Renal cortex interstitium (tissue), 11 donors: Measurements from ENCODE around the gene XXYLT1. TPM values are rescaled to one million over a fixed set of nuclear protein-coding genes. Genes with fewer than 3 reads are reported as not detected.
"Not testable (repeated sequence)": the region's sequence is repeated elsewhere in the genome, so short reads cannot be mapped to it uniquely, and the experiment has no call there.

Experiments used
- DNase-seq, 11 donors: peaks; one replicate each; pipeline ENCODE4 v3.0.0-alpha.2; 2013; ENCODE audit warnings: low read depth in 9 of 11, low spot score in 4 of 11; ENCODE audit errors: extremely low read depth in 1 of 11
- polyA plus RNA-seq, 3 donors: library from polyadenylated mRNA; unstranded; fragments of 120-200 nt; gene quantifications; one replicate each; pipeline ENCODE4 v1.2.1, GENCODE V29; 2013; ENCODE audit not compliant: insufficient read length in 3 of 3

Gene XXYLT1
- polyA plus RNA-seq, 3 donors = 27.3 to 35.5 (median 27.8) TPM

GRCh38 chr3:195240171-195240701, 30.7 kb downstream of the XXYLT1 start:
- DNase-seq = no peak

GRCh38 chr3:195239121-195239520, 31.8 kb downstream of the XXYLT1 start:
- no peak for DNase-seq

- no peak for DNase-seq
Observed at GRCh38 chr3:195238586-195239118, 32.3 kb downstream of the XXYLT1 start.

- DNase-seq = no peak
Observed at GRCh38 chr3:195238081-195238571, 32.8 kb downstream of the XXYLT1 start.

GRCh38 chr3:195236801-195237570, 34.0 kb downstream of the XXYLT1 start:
- DNase-seq = no peak

DNA sequence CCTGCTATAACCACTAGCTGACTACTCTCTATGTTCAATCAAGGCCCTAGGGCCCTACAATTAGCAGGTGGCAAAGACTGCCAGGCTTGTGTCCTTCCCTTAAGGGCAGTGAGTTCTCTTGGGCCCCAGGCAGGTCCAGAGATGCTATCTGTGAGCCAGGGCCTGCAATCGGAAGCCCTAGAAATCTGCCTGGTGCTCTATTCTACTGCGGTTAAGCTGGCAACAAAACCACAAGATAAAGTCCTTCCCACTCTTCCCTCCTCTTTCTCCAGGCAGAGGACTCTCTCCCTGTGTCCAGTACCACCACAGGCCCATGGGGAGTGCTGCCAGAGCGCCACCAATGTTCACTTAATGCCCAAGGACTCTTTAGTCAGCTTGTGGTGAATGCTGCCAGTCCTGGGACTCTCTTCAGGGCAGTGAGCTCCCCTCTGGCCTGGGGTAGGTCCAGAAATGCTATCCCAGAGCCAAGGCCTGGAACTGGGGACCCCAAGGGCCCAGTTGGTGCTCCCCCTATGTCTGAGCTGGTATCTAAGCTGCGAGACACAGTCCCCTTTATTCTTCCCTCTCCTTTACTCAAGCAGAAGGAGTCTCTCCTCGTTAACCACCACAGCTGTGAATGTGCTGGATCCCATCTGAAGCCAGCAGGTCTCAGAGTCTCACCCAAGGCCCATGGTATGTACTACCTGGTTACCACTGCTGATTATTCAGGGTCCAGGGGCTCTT, 34.7 kb downstream of the XXYLT1 start:
- DNase-seq = no peak

- DNase-seq = no peak
Observed at GRCh38 chr3:195230244-195230643, 40.7 kb downstream of the XXYLT1 start.

DNA sequence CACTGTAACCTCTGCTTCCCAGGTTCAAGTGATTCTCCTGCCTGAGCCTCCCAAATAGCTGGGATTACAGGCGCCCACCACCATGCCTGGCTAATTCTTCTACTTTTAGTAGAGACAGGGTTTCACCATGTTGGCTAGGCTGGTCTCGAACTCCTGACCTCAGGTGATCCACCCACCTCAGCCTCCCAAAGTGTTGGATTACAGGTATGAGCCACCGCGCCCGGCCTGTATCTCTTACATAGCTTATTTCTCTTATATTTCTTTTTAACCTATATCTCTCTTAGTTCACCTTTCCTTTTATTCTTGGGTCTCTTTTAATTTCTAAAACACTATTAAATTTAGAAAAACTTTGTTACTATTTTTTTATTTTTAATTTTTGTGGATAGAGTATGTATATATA, 42.1 kb downstream of the XXYLT1 start:
- DNase-seq = not testable (repeated sequence)

- DNase-seq = no peak
Observed at GRCh38 chr3:195227871-195228270, 43.1 kb downstream of the XXYLT1 start.

GRCh38 chr3:195226900-195227447, 44.0 kb downstream of the XXYLT1 start:
- DNase-seq = no peak

- no peak for DNase-seq
Observed at GRCh38 chr3:195226445-195226844, 44.5 kb downstream of the XXYLT1 start.

DNA sequence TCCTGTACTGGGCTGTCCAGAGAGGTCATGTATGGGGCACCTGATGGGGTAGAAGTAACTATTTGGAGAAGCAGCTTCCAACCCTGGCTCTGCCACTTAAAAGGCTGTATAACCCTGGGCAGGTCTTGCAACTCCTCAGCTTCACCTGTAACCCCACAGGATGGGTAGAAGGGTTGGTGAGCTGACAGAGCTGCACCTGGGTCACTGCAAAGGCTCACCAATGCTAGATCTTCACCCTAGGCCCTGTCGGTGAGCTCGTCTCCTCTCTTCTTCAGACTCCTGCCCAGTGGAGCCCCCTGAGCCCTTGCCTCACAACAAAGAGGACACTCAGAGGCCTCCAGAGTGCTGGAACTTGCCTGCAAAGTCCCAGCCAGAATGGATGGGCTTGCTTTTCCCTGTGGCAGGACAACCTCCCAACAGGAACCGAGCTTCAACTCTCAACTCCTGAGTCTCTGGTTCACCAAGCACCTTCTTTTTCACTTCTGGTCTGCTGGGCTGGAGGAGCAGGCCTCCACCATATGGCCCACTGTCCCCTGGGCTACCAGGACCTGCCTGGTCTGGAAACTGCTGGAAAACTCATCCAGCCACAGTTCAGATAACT, 45.9 kb downstream of the XXYLT1 start:
- DNase-seq = no peak

GRCh38 chr3:195224156-195224979, 46.6 kb downstream of the XXYLT1 start:
- DNase-seq = no peak

GRCh38 chr3:195221876-195222617, 48.9 kb downstream of the XXYLT1 start:
- no peak for DNase-seq

GRCh38 chr3:195221015-195221853, 49.7 kb downstream of the XXYLT1 start:
- DNase-seq = no peak

- DNase-seq = peak in 1 of 11 donors; percentile 29
Observed at GRCh38 chr3:195219351-195220230, 51.4 kb downstream of the XXYLT1 start.
